Right hindlimb (tissue), 1 donor: ENCODE results near the gene CES4A.
"Not testable (repeated sequence)": the region's sequence is repeated elsewhere in the genome, so short reads cannot be mapped to it uniquely, and the experiment has no call there.

Experiments used
- DNase-seq: peaks from one replicate; pipeline ENCODE4 v3.0.0-alpha.2; 2018

The CES4A gene

GRCh38 chr16:67024384-67025209 lies 36.2 kb downstream of the CES4A start:
- no peak for DNase-seq

DNA sequence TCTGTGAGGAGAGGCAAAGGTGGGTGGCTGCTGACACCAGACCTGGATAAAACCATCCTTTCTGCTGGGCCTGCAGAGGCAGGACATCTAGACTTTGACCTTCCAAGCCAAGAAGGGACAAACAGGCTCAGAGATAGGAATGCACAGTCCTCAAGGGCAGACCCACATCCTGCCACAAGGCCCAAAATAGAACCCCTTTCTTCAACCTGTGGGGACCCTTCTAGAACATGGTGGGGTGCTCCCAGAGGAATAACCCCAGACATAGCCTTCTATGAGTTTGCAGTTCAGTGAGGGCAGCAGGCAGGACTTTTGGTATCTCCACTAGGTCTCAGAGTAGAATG lies 36.8 kb downstream of the CES4A start:
- no peak for DNase-seq

GRCh38 chr16:67026570-67026969 lies 38.2 kb downstream of the CES4A start:
- DNase-seq: no peak

DNA sequence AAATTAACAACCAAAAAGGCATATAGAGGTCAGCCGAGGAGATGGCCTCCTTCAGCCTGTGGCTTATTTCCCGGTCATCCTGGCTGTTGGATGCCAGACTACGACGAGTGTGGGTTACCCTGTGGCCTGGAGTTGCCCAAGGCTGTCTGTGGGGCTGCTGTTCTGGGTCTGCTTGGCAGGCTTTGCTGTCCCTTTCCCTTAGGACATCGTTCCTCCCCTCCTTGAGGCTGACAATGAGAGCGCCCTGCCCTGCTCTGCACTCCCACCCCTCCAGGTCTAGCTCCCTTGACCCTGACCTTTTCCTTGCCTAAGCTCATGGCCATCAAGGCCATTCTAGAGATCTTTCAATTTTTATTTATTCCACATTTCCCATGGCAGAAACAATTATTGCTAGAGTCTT lies 38.7 kb downstream of the CES4A start:
- no peak for DNase-seq

DNA sequence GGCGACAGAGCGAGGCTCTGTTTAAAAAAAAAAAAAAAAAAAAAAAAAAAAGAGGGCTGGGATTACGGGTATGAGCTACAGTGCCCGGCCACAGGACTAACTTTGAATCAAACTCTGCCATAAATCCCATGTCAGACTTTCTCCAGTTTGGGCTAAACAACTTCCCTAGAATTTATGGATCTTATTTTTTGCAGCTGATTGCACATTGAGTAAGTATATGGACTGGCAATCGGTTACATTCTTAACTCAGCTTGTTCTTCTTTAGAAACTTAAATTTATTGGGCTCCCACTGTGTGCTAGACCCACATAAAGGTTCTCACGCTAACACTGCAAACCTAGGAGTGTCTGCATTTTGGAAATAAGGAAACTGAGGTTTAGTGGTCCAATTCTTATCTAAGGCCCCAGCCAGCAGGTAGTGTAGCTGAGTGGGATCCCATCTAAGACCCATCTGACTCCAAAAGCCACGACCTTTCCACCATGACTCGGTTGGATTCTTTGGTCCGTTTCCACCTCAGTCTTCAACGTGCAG lies 39.8 kb downstream of the CES4A start:
- no peak for DNase-seq

DNA sequence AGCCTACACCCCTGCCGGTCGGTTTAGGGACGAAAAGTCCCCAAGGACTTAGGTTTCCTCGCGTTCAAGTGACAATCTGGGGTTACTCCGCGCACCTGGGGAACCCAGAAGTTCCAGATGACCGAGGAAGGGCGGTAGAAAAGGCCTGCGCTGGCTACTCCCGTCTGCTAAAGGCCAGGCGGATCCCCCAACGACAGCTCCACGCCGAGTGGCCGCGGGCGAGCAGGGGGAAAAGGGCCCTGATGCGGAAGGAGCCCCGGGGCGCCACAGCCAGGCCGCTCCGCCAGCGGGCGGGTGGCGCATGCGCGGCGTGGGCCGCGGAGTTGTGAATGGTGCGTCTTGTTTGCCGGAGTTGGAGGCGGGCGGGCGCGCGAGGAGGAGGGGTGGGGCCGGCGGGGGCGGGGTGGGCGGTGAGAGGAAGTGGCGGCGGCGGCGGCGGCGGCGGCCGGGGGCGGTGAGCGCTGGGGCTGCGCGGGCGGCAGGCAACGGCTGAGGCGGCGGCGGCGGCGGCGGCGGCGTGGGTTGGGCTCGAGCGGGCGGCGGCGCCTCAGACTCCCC lies 40.4 kb downstream of the CES4A start, which contains the start of gene CBFB:
Gene CBFB, plus strand, starts transcription at position 454 of the 558 bp plus-strand sequence. CDS start 259 bp downstream, outside the sequence.
- DNase-seq: peak; percentile 95

DNA sequence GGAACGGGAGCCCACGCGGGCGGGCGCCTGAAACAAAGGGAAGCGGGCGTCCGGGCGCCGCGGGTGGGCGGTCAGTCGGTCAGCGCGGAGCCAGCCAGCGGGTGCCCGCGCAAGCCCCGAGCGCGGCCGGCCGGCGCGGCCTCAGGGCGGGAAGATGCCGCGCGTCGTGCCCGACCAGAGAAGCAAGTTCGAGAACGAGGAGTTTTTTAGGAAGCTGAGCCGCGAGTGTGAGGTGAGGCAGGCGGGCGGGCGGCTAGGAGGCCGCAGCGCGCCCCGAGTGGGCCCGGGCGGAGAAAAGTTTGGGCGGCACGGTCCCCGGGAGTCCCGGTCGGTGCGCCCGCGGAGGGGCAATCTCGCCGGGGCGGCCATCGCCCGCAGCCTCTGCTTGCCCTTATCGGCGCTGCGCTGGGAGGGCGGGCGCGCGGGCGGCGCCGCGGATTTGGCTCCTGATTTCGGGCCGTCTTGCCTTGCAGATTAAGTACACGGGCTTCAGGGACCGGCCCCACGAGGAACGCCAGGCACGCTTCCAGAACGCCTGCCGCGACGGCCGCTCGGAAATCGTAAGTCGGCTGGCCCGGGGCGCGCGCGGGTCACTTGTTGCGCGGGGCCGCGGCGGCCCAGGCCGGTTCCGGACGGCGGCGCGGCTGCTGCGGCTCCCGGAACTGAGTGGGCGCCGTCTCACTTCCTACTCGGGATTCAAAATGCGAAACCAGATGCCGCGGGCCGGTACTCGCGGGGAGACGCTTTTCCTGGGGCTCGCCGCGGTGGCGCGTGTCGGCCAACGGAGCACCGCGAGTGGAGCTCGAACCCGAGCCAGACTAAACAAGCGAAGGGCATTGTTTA lies 41.1 kb downstream of the CES4A start:
- peak; percentile 73 for DNase-seq

- DNase-seq: no peak
Observed at GRCh38 chr16:67030221-67030962, 42.0 kb downstream of the CES4A start.

DNA sequence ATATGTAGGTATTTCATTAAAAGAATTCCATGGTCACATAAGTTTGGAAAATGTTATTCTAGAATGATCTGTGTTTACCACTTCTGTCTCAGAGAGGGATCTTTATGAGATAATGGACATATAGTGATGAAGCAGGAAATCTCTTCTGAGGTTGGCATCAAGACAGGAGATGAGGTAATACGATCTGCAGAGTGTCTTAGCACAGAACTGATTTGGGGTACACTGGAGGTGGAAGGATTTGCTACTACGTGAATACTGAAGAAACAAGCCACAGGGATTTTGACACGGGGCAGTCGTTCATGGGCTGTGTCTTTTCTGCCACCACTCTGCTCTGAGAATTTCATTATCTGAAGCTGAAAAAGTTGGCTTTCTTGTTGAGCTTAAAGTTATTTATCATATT lies 46.1 kb downstream of the CES4A start:
- no peak for DNase-seq

DNA sequence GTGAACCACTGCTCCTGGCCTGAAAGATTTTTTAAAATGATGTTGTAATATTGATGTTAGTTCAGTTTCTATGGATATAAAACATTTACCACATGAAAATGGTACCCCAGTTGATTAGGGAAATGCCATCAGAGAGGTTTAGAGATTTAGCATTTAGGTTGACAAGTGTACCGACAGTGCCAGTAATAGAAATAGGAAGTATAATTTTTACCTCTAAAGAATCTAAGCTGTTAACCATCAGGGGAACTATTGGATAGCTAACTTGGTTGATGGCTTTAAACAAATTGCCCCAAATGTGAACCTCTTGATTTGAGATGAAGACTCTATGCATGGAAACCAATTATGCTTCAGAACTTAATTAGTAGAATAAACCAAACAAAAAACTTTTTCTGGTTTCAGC lies 47.0 kb downstream of the CES4A start:
- no peak for DNase-seq

- no peak for DNase-seq
Observed at GRCh38 chr16:67036323-67036741, 47.9 kb downstream of the CES4A start.

- DNase-seq: no peak
Observed at GRCh38 chr16:67039260-67040020, 51.1 kb downstream of the CES4A start.

- no peak for DNase-seq
Observed at GRCh38 chr16:67040166-67040565, 51.8 kb downstream of the CES4A start.

DNA sequence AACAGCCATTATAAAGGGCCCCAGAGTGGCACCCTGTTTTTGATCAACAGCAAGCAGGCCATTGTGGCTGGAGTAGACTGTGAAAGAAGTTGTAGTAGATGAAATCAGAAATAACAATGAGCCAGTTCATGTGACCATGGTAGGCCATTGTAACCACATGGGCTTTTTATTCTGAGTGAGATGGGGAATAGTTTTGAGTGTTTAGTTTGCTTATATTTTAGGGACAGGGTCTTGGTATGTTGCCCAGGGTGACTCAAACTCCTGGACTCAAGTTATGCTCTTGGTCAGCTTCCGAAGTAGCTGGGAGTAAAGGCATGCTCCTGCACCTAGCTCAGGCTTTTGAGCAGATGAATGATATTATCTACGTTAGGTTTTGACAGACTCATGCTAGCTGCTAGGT lies 52.5 kb downstream of the CES4A start:
- no peak for DNase-seq

DNA sequence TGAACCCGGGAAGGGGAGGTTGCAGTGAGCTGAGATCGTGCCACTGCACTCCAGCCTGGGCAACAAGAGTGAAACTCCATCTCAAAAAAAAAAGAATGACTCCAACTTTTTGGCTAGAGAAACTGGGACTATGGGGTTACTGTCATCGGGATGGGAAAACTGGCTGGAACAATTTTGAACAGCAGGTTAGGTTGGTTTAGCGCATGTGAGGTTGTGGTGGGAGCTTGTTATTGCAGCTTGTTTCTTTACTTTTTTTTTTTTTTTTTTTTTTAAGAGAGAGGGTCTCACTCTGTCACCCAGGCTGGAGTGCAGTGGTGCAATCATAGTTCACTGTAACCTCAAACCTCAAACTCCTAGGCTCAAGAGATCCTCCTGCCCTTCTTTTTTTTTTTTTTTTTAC lies 53.1 kb downstream of the CES4A start:
- DNase-seq: not testable (repeated sequence)

- no peak for DNase-seq
Observed at GRCh38 chr16:67043420-67043819, 55.0 kb downstream of the CES4A start.

GRCh38 chr16:67050796-67051195 lies 62.4 kb downstream of the CES4A start:
- DNase-seq: no peak

DNA sequence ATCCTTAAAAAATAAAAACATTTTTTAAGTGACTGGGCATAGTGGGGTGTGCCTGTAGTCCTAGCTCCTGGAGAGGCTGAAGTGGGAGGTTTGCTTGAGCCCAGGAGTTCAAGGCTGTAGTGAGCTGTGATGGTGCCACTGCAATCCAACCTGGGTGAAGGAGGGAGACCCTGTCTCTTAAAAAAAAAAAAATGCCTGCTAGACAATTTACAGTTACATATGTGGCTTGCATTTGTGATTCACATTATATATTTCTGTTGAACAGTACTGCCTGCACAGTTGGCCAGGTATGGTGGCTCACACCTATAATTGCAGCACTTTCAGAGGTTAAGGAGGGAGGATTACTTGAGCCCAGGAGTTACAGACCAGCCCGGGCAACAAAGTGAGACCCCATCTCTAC lies 64.0 kb downstream of the CES4A start:
- no peak for DNase-seq

DNA sequence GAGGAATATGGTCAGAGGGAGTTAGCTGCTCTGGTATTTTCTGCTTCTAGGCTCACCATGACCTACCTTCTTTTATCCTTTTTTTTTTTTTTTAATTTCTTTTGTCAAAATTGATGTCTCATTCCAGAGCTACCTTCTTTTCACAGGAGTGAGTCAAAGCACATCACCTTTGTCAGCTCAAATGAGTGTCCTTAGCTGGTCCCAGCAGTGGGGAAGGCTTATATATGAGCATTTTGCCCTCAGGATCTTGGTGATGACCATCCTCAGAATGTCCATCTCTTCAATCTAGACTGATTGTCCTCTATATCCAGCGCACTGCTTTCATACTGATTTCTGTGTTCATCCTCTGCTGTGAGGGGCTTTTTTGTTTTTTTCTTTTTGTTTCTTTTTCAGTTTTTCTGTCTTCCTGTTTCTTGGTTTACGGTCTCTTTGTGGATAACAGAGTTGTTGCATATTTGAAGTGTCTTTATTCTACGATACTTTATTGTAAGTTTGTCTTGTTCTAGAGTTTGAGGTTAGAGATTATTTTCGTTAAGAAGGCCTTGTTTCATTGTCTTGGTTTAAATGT lies 65.5 kb downstream of the CES4A start:
- DNase-seq: no peak

GRCh38 chr16:67054901-67055300 lies 66.5 kb downstream of the CES4A start:
- no peak for DNase-seq

DNA sequence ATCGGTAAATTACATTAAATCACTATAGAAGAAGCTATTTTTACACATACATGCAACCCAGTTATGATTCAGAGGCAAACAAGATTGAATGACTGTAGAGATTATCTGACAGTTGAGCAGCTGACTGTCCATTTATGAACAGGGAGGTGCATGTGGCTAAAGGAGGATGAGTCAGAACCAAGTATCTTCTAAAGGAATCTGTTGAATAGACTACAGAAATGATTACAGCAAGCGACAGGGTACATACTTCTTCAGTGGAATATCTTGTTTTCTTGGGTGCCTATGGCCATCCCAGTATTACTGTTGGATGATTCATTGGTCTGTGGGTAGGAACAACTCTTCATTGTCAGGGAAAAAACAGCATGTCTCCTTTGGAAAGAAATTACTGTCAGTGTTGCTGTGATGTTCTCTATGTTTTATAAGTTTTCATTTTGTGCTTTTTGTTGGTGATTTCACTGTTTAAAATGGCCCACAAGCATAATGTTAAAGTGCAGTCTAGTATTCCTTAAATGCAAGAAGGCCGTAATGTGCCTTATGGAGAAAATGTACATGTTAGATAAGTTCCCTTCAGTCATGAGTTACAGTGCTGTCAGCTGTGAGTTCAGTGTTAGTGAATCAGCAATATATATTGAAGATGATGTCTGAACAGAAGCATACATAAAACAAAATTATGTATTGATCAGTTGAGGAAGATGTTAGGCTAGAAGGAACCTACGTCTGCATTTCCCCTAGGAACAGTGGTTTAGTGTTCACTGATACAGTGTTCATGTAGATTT lies 67.5 kb downstream of the CES4A start:
- no peak for DNase-seq
